Thoracic aorta (tissue), 2 donors: ENCODE measurements around the gene FUT3. TPM values are rescaled to one million over a fixed set of nuclear protein-coding genes. Genes with fewer than 3 reads are reported as not detected.
"Not testable (repeated sequence)": the region's sequence is repeated elsewhere in the genome, so short reads cannot be mapped to it uniquely, and the experiment has no call there.

ENCODE experiments used
- ATAC-seq: fragments of 150-250 bp; one replicate; pipeline ENCODE4 v1.8.0; 2017; ENCODE audit warnings: low read depth; ENCODE audit not compliant: insufficient number of reproducible peaks, low FRiP score
- DNase-seq: peaks from one replicate; pipeline ENCODE4 v3.0.0-alpha.2; 2020; ENCODE audit warnings: low spot score
- H3K27ac ChIP-seq, 2 donors: fragments of 200-600 bp; sonication (generic); 1 replicate in 1 of 2; 2 replicates in 1 of 2; pipeline ENCODE4 v1.5.1; 2016; ENCODE audit warnings: mild to moderate bottlenecking in 2 of 2, moderate library complexity in 2 of 2
- H3K27me3 ChIP-seq: fragments of 200-600 bp; sonication (generic); replicated peaks from 2 replicates; pipeline ENCODE4 v1.6.0; 2016; ENCODE audit warnings: mild to moderate bottlenecking; ENCODE audit not compliant: insufficient read depth
- H3K36me3 ChIP-seq: fragments of 200-600 bp; sonication (generic); one replicate; pipeline ENCODE4 v1.5.1; 2016
- H3K4me1 ChIP-seq, 2 donors: fragments of 200-600 bp; sonication (generic); 1 replicate in 1 of 2; 2 replicates in 1 of 2; pipeline versions ENCODE4 v1.5.1 to v1.6.0; 2016; ENCODE audit warnings: low read depth in 2 of 2, mild to moderate bottlenecking in 1 of 2; ENCODE audit not compliant: control insufficient read depth in 1 of 2
- H3K4me3 ChIP-seq: fragments of 200-600 bp; sonication (generic); 2 replicates; pipeline ENCODE4 v1.5.1; 2016; ENCODE audit warnings: mild to moderate bottlenecking
- H3K9me3 ChIP-seq: fragments of 200-600 bp; sonication (generic); 2 replicates; pipeline ENCODE4 v1.5.1; 2016
- total RNA-seq, 2 donors: library from RNA; depleted of rRNA; stranded (reverse); fragments of >200 nt; gene quantifications; one replicate each; pipeline versions ENCODE4 v1.1.0 to v1.2.3, GENCODE V29; 2016
- TF ChIP-seq, protein P1 (sequence below): fragments of 200-600 bp; sonication (generic); IDR thresholded peaks from one replicate; pipeline ENCODE4 v1.5.1; 2019; ENCODE audit warnings: antibody characterized with exemption

The FUT3 gene
- total RNA-seq, 2 donors from 2014 or later = not detected

DNA sequence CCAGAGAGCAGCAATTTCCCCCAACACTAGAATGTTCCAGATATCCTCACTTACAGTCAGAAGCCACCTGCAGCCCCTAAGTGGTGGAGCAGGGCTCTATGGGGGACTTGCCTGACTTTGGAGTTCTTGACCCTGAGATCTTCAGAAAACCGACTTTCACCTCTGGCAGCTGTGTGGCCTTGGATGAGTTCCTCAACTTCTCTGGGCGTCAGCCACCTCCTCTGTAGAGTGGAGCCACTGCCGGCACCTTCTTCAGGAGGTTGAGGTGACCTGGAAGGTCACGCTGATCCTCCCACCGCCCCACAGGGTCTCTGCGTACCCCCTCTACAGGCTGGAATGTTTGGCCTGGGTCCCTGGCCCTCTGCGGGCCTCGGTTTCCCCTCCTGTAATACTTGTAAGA lies 26.2 kb upstream of the FUT3 start:
- Histone ChIP-seq H3K9me3 (no peaks in the 10 kb centered on the region), H3K4me1 (peaks cover 8 to 14% of the 10 kb centered on the region in 2 donors), H3K27me3 (peaks cover 8% of the 10 kb centered on the region), H3K27ac (no peak overlapping the region), H3K4me3 (no peak overlapping the region), H3K36me3 (no peaks in the 10 kb centered on the region)
- DNase-seq = no peak
- TF ChIP-seq, protein P1, sequence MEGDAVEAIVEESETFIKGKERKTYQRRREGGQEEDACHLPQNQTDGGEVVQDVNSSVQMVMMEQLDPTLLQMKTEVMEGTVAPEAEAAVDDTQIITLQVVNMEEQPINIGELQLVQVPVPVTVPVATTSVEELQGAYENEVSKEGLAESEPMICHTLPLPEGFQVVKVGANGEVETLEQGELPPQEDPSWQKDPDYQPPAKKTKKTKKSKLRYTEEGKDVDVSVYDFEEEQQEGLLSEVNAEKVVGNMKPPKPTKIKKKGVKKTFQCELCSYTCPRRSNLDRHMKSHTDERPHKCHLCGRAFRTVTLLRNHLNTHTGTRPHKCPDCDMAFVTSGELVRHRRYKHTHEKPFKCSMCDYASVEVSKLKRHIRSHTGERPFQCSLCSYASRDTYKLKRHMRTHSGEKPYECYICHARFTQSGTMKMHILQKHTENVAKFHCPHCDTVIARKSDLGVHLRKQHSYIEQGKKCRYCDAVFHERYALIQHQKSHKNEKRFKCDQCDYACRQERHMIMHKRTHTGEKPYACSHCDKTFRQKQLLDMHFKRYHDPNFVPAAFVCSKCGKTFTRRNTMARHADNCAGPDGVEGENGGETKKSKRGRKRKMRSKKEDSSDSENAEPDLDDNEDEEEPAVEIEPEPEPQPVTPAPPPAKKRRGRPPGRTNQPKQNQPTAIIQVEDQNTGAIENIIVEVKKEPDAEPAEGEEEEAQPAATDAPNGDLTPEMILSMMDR = no peak
- no peak for ATAC-seq

DNA sequence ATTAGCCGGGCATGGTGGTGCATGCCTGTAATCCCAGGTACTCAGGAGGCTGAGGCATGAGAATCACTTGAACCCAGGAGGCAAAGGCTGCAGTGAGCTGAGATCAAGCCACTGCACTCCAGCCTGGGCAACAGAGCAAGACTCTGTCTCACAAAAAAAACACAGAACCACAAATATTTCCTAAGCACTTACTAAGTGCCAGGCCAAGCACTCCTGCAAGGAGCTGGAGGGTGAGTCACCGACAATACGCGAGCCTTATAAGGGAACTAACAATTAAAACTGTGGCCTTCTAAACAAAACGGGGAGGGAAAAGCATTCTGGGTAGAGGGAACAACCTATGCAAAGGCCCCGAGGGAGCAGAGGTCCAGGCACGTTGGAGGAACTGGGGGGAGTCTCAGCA lies 23.2 kb upstream of the FUT3 start:
- not testable (repeated sequence) for H3K4me3 ChIP-seq, H3K4me1 ChIP-seq, ATAC-seq, H3K27me3 ChIP-seq, H3K36me3 ChIP-seq, H3K9me3 ChIP-seq, DNase-seq, H3K27ac ChIP-seq

DNA sequence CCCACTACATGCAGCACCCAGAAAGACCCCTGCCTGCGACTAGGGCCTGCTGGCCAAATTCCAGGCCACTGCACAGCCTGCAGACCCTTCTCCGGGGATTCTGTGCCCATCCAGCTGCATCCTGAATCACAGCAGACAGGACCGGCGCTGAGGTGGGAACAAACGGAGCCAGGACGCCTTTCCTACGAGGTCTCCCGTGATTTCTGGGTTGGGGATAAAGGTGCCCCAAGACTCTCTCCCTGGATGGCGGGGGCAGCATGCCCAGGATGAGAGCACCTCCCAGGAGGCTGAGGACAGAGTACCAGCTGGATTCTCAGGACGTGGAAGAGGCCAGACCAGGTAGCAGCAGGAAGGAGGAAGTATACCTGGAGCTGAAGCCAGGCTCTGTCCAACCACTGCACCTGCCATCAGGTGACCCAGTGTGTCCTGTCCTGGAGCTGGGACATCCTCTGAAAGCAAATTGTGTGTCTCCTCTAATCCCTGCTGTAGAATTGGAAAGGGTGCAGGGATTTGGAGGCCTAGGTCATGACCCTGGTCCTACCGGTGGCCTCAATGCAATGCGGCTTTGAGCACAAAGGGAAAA lies 22.5 kb upstream of the FUT3 start:
- H3K4me3 ChIP-seq = no peak overlapping the region
- no peaks in the 10 kb centered on the region for H3K36me3 ChIP-seq
- no peak overlapping the region for H3K27ac ChIP-seq
- ATAC-seq (no peak), DNase-seq (no peak)
- H3K27me3 ChIP-seq = peaks cover 2% of the 10 kb centered on the region
- no peaks in the 10 kb centered on the region for H3K9me3 ChIP-seq
- no peaks in the 10 kb centered on the region for H3K4me1 ChIP-seq
- TF ChIP-seq, protein P1 = no peak

DNA sequence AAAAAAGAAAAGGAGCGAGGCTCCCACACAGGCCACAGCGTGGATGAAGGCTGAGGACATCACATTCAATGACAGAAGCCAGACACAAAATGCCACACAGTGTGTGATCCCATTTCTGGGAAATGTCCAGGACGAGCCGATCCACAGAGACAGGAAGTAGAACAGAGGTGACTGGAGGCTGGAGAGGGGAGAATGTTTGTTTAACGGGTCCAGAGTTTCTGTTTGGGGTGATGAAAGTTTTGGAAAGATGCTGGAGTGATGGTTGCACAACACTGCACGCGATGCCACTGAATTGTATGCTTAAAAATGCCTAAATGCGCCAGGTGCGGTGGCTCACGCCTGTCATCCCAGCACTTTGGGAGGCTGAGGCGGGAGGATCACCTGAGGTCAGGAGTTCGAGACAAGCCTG lies 19.7 kb upstream of the FUT3 start:
- H3K4me1 ChIP-seq = no peaks in the 10 kb centered on the region
- H3K4me3 ChIP-seq = no peak overlapping the region
- no peaks in the 10 kb centered on the region for H3K9me3 ChIP-seq
- H3K27ac ChIP-seq = no peak overlapping the region
- no peaks in the 10 kb centered on the region for H3K36me3 ChIP-seq
- DNase-seq (no peak), ATAC-seq (no peak)
- no peaks in the 10 kb centered on the region for H3K27me3 ChIP-seq
- TF ChIP-seq, protein P1 = no peak

DNA sequence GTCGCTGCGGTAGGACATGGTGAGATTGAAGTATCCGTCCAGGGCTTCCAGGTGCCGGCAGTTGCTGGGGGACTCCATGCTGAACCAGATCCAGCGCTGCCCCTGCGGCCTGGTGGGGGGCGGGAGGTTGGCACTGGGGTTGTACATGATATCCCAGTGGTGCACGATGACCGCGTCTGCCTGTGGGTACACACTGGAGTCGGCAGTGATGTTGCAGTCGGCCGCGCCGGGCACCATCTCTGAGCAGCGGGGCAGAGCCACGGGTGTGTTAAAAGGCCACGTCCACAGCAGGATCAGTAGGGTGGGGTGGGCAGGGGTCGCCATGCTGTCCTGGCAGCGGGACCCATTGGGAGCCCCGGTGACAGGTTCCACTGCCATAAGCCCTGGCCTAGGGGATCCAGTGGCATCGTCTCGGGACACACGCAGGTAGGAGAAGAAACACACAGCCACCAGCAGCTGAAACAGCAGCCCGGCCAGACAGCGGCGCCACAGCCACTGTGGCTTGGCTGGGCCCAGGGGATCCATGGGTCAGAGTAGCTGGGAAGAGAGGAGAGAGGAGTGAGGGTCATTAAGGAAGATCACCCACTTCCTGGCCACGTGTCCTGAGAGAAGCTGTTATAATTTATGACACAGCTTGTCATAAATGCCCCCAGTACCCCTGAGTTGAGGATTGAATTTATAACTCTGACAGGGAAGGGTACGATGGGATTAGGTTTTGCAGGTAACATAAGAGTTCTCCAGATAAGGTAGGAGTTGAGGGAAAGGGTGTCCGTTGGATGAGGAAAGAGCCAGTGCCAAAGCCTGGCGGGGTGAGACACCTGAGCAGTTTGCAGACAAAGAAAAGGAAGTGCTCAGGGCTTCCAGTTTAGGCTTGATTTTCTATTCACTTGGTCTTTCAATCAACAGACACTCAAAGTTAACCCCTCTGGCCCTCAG lies 16.2 kb upstream of the FUT3 start:
- no peaks in the 10 kb centered on the region for H3K36me3 ChIP-seq
- no peak overlapping the region for H3K27ac ChIP-seq
- TF ChIP-seq, protein P1 = no peak
- H3K4me3 ChIP-seq = no peak overlapping the region
- no peak for ATAC-seq
- DNase-seq = no peak
- no peaks in the 10 kb centered on the region for H3K27me3 ChIP-seq
- H3K9me3 ChIP-seq = no peaks in the 10 kb centered on the region
- H3K4me1 ChIP-seq = no peaks in the 10 kb centered on the region
